Stimulated activated CD4-positive, alpha-beta T cell treated with anti-CD3 and anti-CD28 coated beads, Interleukin-1b, Interleukin-23, amount 100 ng/mL, for 1 hour (primary cell): ENCODE results near the gene VRK3.
"Not testable (repeated sequence)": the region's sequence is repeated elsewhere in the genome, so short reads cannot be mapped to it uniquely, and the experiment has no call there.

Source experiments
- DNase-seq, 2 donors: peaks; one replicate each; pipeline ENCODE4 v3.0.0-alpha.2; 2020; ENCODE audit warnings: low read depth in 2 of 2

Gene VRK3

GRCh38 chr19:49987159-49987698 is 37.9 kb downstream of the VRK3 start:
- peak; percentile 27 to 43 for DNase-seq

GRCh38 chr19:49986354-49986753 is 38.8 kb downstream of the VRK3 start:
- DNase-seq = no peak

GRCh38 chr19:49985871-49986270 is 39.3 kb downstream of the VRK3 start:
- no peak for DNase-seq

- DNase-seq = no peak
Measured at GRCh38 chr19:49984491-49984890, 40.7 kb downstream of the VRK3 start.

- DNase-seq = peak; percentile 57 to 90
Measured at GRCh38 chr19:49983645-49984229, 41.4 kb downstream of the VRK3 start.

- no peak for DNase-seq
Measured at GRCh38 chr19:49981603-49982593, 43.3 kb downstream of the VRK3 start.

- no peak for DNase-seq
Measured at GRCh38 chr19:49978324-49978723, 46.8 kb downstream of the VRK3 start.

- no peak for DNase-seq
Measured at GRCh38 chr19:49977881-49978280, 47.3 kb downstream of the VRK3 start.

GRCh38 chr19:49977076-49977475 is 48.1 kb downstream of the VRK3 start:
- DNase-seq = no peak

- DNase-seq = no peak
Measured at GRCh38 chr19:49976496-49976895, 48.7 kb downstream of the VRK3 start.

- no peak for DNase-seq
Measured at GRCh38 chr19:49975051-49975450, 50.1 kb downstream of the VRK3 start.

GRCh38 chr19:49973987-49974386 is 51.2 kb downstream of the VRK3 start:
- no peak for DNase-seq

GRCh38 chr19:49972841-49973240 is 52.3 kb downstream of the VRK3 start:
- DNase-seq = no peak

- no peak for DNase-seq
Measured at GRCh38 chr19:49971991-49972411, 53.2 kb downstream of the VRK3 start.

GRCh38 chr19:49969355-49969754 is 55.8 kb downstream of the VRK3 start:
- not testable (repeated sequence) for DNase-seq

GRCh38 chr19:49968279-49968922 is 56.8 kb downstream of the VRK3 start:
- no peak for DNase-seq

GRCh38 chr19:49960980-49961379 is 64.2 kb downstream of the VRK3 start, which contains the start of gene SIGLEC11:
Gene SIGLEC11, minus strand, starts transcription at chr19:49961172. Its CDS starts 91 bp downstream, at chr19:49961081.
- not testable (repeated sequence) for DNase-seq

GRCh38 chr19:49959892-49960291 is 65.3 kb downstream of the VRK3 start:
- not testable (repeated sequence) for DNase-seq

- DNase-seq = not testable (repeated sequence)
Measured at GRCh38 chr19:49958596-49958995, 66.6 kb downstream of the VRK3 start.

GRCh38 chr19:49958144-49958543 is 67.0 kb downstream of the VRK3 start:
- not testable (repeated sequence) for DNase-seq

- no peak for DNase-seq
Measured at GRCh38 chr19:49957262-49957915, 67.8 kb downstream of the VRK3 start.

- no peak for DNase-seq
Measured at GRCh38 chr19:49956115-49956495, 69.1 kb downstream of the VRK3 start.
